GM13976 (cell line): ENCODE results near the gene METTL21A.

Experiments
- DNase-seq: peaks from one replicate; pipeline ENCODE4 v3.0.0; 2012; ENCODE audit warnings: low spot score
- CTCF ChIP-seq: IDR thresholded peaks from 2 replicates; pipeline ENCODE4 v1.5.1; 2012; ENCODE audit warnings: borderline replicate concordance, mild to moderate bottlenecking; ENCODE audit not compliant: insufficient read depth; ENCODE audit errors: extremely low read depth, missing control alignments, control extremely low read depth
- in situ Hi-C: fragments of 300-500 bp; cut with MboI; formaldehyde crosslinking; loops from one replicate; pipeline ENCODE4 v1.12.0; 2022; ENCODE audit warnings: low sequenced_read_pairs, mixed read lengths, inconsistent platforms; ENCODE audit not compliant: unreplicated experiment

Gene METTL21A

GRCh38 chr2:207565736-207566500 lies 59.3 kb downstream of the METTL21A start:
- no peak for DNase-seq
- in situ Hi-C loops = no loop called here
- no peak for TF ChIP-seq CTCF
